IPS-NIHi11 (cell line): ENCODE measurements around the gene RUBCNL.

Experiments
- DNase-seq: peaks from one replicate; pipeline ENCODE4 v3.0.0; 2012; ENCODE audit warnings: mixed read lengths, low spot score

The RUBCNL gene

GRCh38 chr13:46341112-46341711, 45.8 kb downstream of the RUBCNL start:
- DNase-seq, result no peak

- no peak for DNase-seq
These were observed 46.4 kb downstream of the RUBCNL start for GRCh38 chr13:46340631-46341111.

- no peak for DNase-seq
These were observed 47.0 kb downstream of the RUBCNL start for GRCh38 chr13:46340011-46340410.

DNA sequence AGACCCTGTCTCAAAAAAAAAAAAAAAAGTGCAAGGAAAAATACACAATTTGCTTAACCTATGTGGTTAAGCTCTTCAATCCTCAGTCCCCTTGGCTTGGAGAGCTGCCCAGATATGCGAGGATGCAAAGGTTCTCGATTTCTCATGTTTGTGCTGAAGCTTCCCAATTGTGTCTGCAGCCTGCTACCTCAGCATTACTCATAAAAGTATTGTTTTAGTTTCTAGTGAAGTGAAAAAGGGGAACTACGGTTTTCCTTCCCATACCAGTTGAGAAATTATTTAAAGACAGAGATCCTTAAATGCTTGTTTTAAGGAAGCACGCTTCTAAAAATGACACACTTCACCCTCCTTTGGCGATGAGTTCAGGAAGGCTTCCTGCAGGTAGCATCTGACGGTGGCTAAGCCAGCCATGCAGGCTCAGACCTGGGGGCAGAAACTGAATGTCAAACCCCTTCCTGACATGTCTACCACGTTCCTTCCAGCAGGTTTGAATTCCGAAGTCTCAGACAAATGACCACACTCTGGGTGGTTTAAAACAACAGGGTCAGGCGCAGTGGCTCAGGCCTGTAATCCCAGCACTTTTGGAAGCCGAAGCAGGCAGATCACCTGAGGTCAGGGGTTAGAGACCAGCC, 47.9 kb downstream of the RUBCNL start:
- no peak for DNase-seq

DNA sequence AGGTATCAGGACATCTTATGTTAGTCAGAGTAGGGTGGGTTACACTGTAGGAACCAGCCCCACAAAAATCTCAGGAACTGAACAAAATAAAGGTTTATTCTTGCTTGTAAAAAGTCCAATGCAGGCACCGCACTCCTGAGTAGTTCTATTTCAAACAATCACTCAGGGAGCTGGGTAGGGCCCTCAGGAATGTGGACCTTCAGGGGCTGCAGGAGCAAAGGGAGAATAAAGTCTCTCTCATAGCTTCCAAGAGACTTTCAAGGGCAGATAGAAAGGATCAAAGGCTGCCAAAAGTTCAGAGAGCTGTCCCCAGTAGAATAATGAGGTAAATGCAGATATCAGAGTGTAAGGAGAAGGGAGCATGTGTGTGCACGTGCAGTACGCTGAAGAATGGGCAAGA, 49.4 kb downstream of the RUBCNL start:
- DNase-seq, result no peak

- no peak for DNase-seq
These were observed 52.8 kb downstream of the RUBCNL start for GRCh38 chr13:46334035-46334822.

GRCh38 chr13:46332772-46333171, 54.3 kb downstream of the RUBCNL start:
- DNase-seq, result no peak

DNA sequence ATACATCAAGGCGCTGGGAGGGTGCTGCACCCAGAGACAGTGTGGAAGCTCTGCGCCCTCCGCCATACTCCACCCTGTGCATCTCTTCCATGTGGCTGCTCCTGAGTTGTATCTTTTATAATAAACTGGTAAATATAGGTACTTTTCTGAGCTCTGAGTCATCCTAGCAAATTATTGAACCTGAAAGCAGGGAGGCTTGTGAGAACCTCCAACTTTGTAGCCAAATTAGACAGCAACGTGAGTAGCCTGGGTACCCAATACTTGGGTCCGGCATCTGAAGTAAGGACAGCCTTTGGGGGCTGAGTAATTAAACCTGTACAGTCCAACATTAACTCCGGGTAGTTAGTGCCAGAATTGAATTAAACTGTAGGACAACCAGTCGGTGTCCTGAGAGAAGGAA, 57.4 kb downstream of the RUBCNL start:
- no peak for DNase-seq

GRCh38 chr13:46327246-46327645, 59.8 kb downstream of the RUBCNL start:
- DNase-seq, result no peak

DNA sequence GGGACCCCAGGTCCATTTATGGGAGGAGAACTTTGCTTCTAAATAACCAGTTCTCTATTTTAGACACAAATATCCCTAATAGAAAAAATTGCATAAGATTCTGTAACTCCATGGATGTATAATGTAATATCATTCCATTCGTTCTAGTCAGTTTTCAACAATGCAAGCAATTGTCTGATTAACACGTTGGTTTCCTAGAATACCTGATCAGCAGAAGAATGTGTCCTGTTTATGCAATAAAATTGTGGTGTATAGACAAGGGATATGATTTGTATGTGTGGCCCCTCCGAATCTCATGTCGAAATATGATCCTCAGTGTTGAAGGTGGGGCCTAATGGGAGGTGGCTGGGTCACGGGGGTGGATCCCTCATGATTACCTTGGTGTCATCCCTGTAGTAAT, 62.1 kb downstream of the RUBCNL start:
- DNase-seq, result no peak

GRCh38 chr13:46321494-46322225, 65.4 kb downstream of the RUBCNL start:
- DNase-seq, result peak; percentile 72

GRCh38 chr13:46320821-46321220, 66.2 kb downstream of the RUBCNL start:
- no peak for DNase-seq

DNA sequence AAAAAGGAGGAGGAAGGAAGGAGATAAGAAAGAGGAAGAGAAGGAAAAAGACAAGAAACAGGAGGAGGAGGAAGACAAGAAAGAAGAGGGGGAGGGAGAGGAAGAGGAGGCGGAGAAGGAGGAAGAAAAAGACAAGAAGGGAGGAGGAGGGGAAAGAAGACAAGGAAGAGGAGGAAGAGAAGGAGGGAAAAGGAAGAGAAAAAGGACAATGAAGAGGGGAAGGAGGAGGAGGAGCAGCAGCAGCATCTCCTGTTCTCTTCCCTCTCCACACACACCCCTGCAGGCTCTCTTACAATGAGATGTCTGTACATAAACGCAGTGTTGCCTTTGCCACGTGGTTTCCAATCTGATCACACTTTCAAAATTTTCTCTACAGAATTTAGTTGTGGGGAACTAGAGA, 66.6 kb downstream of the RUBCNL start:
- no peak for DNase-seq

- DNase-seq, result no peak
These were observed 68.1 kb downstream of the RUBCNL start for GRCh38 chr13:46318986-46319385.

DNA sequence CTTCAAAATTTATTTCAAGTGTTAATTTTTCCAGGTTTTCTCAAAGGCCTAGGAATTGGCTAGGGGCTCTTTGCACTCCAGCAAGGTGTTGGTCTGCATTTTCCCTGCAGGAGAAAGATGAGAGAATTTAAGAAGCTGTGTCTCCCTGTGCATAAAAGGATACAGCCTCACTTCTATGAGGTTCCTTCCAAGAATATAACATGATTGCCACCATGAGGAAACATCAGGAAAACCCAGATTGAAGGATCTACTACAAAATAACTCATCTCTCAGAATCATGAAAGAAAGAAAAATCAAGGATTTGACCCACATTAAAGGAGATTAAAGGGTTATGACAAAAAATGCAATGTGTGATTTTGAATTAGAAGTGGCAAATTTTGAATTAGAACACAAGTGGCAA, 69.9 kb downstream of the RUBCNL start:
- DNase-seq, result no peak

DNA sequence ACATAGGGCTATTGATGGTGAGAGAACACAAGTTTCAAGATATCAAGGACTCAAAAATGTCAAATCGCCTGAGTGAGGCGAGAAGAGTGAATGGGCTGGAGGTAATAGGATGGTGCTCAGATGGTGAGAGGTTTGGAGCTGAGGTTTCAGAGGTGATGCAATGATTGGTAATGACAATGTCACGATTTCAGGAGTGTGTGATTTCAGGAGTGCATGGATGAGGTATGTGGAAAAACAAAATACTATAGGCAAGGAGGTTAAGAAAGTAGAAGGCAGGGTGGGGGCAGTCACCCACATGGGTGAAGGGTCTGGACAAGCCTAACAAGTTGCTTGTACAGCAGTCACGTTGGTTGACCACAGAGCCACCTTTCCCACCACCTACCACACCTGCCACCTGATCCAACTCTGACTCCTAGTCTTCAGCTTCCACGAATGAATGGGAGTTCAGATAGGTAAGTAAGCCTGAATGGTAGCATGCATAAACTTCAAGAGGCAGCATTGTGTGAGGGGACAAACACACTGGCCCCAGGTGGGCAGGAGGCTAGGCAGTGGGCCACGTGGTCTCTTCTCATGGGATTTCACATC, 71.5 kb downstream of the RUBCNL start:
- DNase-seq, result no peak

GRCh38 chr13:46315036-46315435, 72.0 kb downstream of the RUBCNL start:
- DNase-seq, result no peak

GRCh38 chr13:46314587-46314986, 72.5 kb downstream of the RUBCNL start:
- no peak for DNase-seq

DNA sequence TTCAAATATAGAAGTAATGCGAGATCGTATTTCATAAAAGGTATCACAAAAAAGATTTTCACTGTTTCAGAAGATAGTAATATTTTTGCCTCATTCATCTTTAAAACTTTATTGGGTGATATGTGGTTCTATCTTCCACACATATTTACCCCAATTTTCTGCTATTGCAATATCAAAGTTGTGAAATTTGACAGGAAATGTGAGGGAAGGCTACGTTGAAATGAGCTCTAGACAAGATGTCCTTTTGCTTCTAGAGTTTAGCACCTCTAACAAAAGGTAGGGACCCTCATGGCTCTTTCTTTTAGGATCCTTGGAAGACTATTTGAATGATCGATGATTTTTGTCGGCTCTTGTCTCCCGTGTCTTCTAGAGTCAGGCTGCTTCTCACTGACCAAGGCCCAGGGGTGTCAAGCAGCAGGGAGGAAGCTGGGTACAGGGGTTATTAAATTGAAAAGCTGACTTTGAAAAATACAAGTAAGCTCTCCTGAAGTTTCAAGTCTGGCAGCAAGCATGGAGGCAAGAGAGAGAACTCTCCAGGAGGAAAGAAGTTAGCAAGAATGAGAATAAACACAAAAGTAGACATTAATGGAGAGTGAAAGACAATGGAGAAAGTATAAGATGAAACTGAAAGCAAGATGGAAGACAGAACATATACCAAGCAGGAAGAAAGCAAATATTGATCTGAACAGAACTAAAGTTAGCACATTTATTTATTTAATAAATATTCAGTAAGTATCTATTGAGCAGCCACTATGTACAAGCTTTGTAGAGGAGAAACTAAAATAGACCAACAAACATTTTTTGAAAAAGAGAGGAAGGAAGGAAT, 73.4 kb downstream of the RUBCNL start:
- no peak for DNase-seq

- DNase-seq, result no peak
These were observed 74.0 kb downstream of the RUBCNL start for GRCh38 chr13:46313024-46313423.

GRCh38 chr13:46311217-46311616, 75.8 kb downstream of the RUBCNL start:
- DNase-seq, result no peak
